HG03575 (cell line): ENCODE measurements around the gene BCLAF1.
"Not testable (repeated sequence)": the region's sequence is repeated elsewhere in the genome, so short reads cannot be mapped to it uniquely, and the experiment has no call there.

Source experiments
- ATAC-seq: cut with Tn5 transposase; IDR thresholded peaks from one replicate; pipeline ENCODE4 v1.9.1; 2021; ENCODE audit not compliant: unreplicated experiment, insufficient number of reproducible peaks, low FRiP score; ENCODE audit errors: extremely low read depth

The BCLAF1 gene

DNA sequence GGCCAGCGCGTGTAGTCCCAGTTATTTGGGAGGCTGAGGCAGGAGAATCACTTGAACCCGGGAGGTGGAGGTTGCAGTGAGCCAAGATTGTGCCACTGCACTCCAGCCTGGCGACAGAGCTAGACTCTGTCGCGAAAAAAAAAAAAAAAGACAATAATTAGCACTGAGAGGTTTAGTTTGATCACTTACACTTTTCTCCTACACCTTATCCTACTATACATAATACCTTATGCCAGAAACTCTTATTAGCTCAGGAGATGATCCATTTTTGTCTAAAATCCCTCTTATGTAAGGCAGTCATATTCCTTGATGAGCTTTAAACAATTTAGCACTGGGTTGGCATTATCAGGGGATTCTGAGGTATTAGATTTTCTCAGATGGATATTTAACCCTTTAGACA lies 35.9 kb downstream of the BCLAF1 start:
- no peak for ATAC-seq

DNA sequence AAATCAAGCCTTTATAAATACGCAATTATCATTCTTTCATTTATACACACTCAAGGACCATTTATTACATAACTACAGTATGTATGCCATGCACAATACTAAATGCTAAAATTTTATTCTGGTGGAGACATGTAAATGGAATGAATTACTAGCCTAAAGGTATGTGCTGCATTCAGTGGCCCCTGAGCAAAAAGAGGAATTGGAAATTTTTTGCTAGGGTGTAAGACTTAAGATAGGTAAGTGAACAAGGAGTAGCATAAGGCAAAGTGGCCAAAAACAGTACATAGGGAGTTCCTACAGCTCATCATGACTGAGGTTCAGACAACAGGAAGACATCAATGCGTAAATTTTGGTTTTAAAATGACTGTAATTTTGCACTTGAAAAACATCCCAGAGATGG lies 37.2 kb downstream of the BCLAF1 start:
- ATAC-seq: no peak

DNA sequence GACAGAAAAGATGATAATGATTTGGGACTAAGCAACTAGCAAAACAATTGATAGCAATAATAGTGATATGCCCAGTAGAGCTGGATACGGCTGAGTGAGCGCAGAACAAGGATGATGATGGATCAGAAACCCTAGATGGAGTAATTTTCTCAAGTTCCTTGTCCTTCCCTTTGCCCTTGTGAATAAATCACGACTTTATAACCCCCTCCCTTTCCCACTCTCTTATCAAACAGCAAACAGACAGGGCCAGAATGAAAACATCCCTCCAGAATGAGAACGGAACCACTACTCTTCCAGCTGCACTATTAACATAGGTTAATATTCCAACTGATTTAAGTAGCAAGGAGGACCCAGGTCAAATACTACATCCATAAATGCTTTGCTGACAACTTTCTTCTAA lies 38.3 kb downstream of the BCLAF1 start:
- ATAC-seq: no peak

- ATAC-seq: no peak
Observed at GRCh38 chr6:136250686-136251008, 39.0 kb downstream of the BCLAF1 start.

- ATAC-seq: peak; percentile 89
Observed at GRCh38 chr6:136249811-136250685, 39.6 kb downstream of the BCLAF1 start, which contains the start of gene MTFR2. MTFR2 (minus strand) TSS chr6:136250311; CDS start chr6:136249099, 1,212 bp downstream.

- no peak for ATAC-seq
Observed at GRCh38 chr6:136249336-136249735, 40.3 kb downstream of the BCLAF1 start.

- no peak for ATAC-seq
Observed at GRCh38 chr6:136244061-136244616, 45.5 kb downstream of the BCLAF1 start.

DNA sequence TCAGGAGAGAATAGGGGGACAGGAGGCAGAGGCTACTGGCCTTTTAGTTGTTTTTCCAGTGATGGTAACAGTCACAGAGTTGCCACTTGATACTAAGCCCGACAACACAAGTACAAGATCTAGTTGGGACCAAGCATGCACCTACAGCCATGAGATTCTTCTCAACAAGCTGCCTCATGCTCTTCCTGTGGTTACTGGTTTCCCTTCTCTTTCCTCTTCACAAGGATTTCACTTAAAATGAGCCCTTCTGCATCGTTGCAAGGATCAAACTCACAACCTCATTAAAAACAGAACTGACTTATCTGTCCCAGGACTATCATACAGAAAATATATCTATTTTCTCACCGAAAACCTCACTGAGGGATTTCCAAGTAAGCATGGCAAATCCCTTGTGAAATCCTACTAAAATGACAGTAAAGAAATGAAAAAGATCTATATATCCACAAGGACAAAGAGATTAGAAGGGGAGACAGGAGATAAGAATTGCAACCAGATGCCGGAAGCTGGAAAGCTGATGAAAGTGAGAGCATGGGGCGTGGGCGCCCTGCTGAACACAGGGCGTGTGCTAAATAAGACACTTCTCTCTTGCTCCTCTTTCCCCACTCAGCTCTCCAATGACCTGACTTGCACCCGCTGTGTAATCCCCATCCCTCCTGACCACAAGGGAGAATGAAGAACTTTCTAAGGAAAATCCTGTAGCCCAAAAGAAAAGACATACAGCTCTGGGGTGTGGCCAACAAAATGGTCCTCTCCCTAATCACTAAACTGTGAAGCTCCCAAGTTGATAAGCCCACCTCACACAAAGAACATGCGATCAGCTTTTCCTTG lies 53.0 kb downstream of the BCLAF1 start:
- no peak for ATAC-seq

DNA sequence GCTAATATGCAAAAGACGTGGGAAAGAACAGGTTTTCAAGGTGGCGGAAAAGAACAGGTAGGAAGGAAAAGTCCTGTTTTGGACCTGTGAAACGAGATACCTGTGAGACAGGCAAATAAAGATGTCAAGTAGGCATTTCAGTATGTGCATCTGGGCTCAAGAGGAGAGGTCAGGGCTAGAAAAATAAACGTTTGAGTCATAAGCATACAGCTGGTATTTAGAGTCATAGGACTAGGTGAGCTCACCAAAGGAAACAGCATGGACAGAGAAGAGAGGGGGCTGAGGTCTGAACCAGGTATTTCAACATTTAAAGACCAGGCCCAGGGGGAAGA lies 54.4 kb downstream of the BCLAF1 start:
- no peak for ATAC-seq

DNA sequence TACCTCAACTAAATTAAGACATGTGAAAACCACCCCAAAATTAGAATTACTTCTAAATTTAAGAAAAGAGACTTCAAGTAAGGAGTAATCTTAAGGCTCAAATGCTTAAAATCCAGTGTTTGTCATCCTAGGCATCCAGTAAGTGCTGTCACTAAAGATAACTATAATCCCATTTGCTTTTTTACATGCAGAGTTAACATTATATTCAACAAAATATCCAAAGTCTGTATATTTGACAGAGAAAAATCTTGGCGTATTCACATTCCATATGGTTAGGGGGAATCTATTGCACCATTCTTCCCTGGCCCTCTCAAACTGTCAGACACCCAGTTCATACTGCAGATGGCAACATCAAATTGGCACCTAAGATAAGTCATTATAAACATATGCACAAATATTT lies 56.9 kb downstream of the BCLAF1 start:
- no peak for ATAC-seq

DNA sequence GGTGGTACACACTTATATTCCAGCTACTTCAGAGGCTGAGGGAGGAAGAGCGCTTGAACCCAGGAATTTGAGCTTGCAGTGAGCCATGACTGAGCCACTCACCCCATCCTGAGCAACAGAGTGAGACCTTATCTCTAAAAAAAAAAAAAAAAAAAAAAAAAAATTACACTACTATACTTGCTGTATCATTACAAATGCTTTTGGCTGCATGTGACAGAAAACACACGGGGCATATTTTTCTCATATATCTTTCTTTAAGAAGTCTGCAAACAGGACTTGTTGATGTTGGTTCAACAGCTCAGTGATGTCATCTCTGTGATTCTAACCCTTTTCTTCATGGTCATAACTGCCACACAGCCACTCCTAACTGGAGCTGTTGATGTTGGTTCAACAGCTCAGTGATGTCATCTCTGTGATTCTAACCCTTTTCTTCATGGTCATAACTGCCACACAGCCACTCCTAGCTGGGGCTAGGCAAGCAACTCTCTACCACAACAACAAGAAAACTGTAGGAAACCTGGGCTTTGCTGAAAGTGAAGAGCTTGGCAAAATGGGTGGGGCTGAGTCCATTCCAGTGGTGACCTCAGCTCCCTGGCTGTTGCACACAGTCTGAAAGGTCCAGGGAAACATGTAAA lies 59.3 kb downstream of the BCLAF1 start:
- ATAC-seq: no peak

GRCh38 chr6:136228814-136229213 lies 60.8 kb downstream of the BCLAF1 start:
- ATAC-seq: no peak

DNA sequence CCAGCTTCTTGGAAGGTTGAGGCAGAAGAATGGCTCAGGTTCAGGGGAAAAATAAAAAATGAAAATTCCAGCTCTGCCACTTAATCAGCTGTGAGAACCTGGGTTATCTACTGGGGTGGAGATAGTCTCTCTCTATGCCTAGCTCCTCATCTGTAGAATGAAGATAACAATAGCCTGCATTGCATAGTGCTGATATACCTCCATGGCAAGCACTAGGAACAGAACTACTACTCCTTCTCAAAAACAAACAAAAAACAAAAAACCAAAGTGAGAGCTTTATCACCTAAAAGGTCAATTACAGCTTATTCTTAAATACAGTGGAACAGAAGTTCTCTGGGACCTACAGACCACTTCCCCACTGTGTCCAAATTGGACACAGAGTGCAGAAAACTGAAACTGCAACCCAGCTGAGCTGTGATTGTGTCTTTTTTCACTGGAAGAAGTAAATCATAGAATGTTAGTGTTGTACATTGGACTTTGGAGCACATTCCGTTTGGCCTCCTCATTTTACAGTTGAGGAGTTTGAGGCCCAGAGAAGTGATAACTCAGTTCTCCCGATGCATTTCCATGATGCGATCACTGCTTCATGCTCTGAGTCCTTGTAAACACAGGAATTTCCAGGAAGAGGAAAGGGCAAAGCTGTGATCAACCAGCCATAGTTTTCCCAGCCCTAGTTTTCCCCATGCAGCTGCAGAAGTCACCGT lies 62.8 kb downstream of the BCLAF1 start:
- no peak for ATAC-seq

DNA sequence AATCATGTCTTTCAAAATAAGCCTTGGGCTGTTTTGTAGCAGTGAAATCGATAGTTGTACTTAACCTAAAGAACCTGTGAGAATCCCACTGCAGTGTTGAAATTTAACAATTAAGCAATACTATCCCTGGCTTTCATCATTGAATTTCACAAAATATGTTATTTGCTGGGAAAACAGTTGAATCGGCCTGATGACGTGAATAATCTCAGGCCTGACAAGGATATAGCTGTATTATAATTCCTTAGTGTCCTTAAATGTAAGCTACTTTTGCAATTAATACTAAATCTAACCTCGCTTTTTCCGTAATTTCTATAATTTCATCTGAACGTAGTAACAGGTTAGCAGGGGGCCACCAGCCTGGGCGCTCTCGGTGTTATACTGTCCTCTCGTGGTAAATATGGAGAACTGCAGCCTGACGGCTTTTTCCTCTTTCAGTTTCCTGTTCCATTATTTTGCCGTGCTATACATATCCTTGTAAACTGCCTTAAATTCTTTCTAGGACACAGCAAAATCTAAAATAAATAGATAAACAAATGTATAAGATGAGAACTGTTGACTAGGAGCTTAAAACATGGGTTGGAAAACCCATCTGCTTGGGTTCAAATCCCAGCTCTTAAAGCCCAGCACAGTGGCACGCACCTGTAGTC lies 63.5 kb downstream of the BCLAF1 start:
- no peak for ATAC-seq

GRCh38 chr6:136225496-136225895 lies 64.2 kb downstream of the BCLAF1 start:
- no peak for ATAC-seq

DNA sequence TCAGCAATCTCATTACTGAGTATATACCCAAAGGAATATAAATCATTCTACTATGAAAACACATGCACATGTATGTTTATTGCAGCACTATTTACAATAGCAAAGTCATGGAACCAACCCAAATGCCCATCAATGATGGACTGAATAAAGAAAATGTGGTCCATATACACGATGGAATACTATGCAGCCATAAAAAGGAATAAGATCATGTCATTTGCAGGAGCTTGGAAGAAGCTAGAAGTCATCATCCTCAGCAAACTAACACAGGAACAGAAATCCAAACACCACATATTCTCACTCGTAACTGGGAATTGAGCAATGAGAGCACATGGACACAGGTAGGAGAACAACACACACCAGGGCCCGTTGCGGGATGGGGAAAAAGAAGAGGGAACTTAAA lies 64.7 kb downstream of the BCLAF1 start:
- not testable (repeated sequence) for ATAC-seq

DNA sequence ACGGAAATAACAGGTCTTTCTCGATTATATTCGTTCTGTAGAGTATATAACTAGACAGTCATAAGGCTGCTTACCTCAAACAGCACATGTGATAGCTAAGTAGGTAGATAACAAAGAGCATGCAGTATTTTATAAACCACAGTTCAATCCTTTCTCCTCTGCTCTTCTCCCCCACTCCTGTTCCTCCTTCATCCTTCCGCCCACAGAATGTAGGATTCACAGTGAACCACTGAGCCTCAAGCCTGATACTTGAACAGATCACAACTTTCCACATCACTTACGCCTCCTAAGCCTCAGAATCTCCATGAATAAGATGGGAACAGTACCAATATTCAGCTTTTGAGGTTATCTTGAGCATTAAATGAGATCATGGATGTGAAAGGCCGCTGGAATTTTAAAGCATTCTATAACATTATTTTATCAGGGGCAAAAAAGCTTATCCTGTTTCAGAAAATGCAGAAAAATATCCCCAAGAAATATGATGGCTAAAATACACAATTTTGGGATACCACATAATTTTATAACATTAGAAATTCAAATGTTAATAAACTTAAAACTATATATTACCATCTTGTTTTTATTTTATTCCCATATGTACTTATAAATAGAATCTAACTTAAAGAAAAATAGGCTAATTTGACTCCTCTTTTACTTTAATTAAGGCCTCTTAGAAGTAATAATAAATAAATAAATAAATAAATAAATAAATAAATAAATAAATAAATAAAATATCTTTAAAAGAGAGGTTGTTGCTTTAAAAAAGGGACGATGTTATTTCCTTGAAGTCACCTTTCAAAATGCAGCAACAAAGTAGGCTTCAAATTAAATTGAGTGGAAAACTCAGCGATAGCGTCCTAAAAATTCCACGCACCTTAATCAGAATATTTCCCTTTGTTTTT lies 72.9 kb downstream of the BCLAF1 start:
- no peak for ATAC-seq

GRCh38 chr6:136213853-136214252 lies 75.8 kb downstream of the BCLAF1 start:
- no peak for ATAC-seq
